Activated T-cell treated with anti-CD3 and anti-CD28 coated beads for 48 hours (primary cell): ENCODE results near the gene DDIT4.
"Not testable (repeated sequence)": the region's sequence is repeated elsewhere in the genome, so short reads cannot be mapped to it uniquely, and the experiment has no call there.

Source experiments
- DNase-seq: peaks from one replicate; pipeline ENCODE4 v3.0.0-alpha.2; 2020; ENCODE audit warnings: low read depth

DDIT4 gene

GRCh38 chr10:72296829-72297280 lies 23.1 kb downstream of the DDIT4 start:
- DNase-seq: not testable (repeated sequence)

- DNase-seq: peak; percentile 92
Measured at GRCh38 chr10:72297281-72297804, 23.6 kb downstream of the DDIT4 start.

- DNase-seq: peak; percentile 94
Measured at GRCh38 chr10:72297805-72298591, 24.3 kb downstream of the DDIT4 start.

- DNase-seq: no peak
Measured at GRCh38 chr10:72298592-72299519, 25.1 kb downstream of the DDIT4 start.

- no peak for DNase-seq
Measured at GRCh38 chr10:72303424-72304128, 29.9 kb downstream of the DDIT4 start.

- no peak for DNase-seq
Measured at GRCh38 chr10:72306215-72306760, 32.6 kb downstream of the DDIT4 start.

GRCh38 chr10:72307711-72308110 lies 34.0 kb downstream of the DDIT4 start:
- DNase-seq: not testable (repeated sequence)

- DNase-seq: no peak
Measured at GRCh38 chr10:72308320-72308987, 34.7 kb downstream of the DDIT4 start.

- no peak for DNase-seq
Measured at GRCh38 chr10:72309290-72310240, 35.8 kb downstream of the DDIT4 start.

GRCh38 chr10:72310241-72310633 lies 36.5 kb downstream of the DDIT4 start:
- DNase-seq: no peak

- DNase-seq: no peak
Measured at GRCh38 chr10:72310636-72311035, 36.9 kb downstream of the DDIT4 start.

- DNase-seq: no peak
Measured at GRCh38 chr10:72311667-72312066, 37.9 kb downstream of the DDIT4 start.

GRCh38 chr10:72312865-72313391 lies 39.2 kb downstream of the DDIT4 start:
- no peak for DNase-seq

- DNase-seq: no peak
Measured at GRCh38 chr10:72314263-72314662, 40.5 kb downstream of the DDIT4 start.

- DNase-seq: no peak
Measured at GRCh38 chr10:72315054-72315453, 41.3 kb downstream of the DDIT4 start.

GRCh38 chr10:72315611-72316385 lies 42.1 kb downstream of the DDIT4 start:
- DNase-seq: no peak

- DNase-seq: no peak
Measured at GRCh38 chr10:72316386-72316700, 42.6 kb downstream of the DDIT4 start.

- DNase-seq: no peak
Measured at GRCh38 chr10:72316748-72317435, 43.2 kb downstream of the DDIT4 start.
